Chondrocyte (in vitro differentiated cells): ENCODE measurements around the gene SHH. TPM values are rescaled to one million over a fixed set of nuclear protein-coding genes. Genes with fewer than 3 reads are reported as not detected.

Source experiments
- DNase-seq: peaks from one replicate; pipeline ENCODE4 v3.0.0; 2021; ENCODE audit warnings: mixed read lengths, low spot score
- H3K27ac Mint-ChIP-seq: one replicate; pipeline ENCODE4 v1.8.0; 2021; ENCODE audit warnings: mild to moderate bottlenecking, moderate library complexity, mixed read lengths; ENCODE audit not compliant: unreplicated experiment
- H3K27me3 Mint-ChIP-seq: 2 replicates; pipeline ENCODE4 v1.8.0; 2021; ENCODE audit warnings: low read depth, mixed read lengths
- H3K36me3 Mint-ChIP-seq: 2 replicates; pipeline ENCODE4 v1.8.0; 2021; ENCODE audit warnings: low read depth, mixed read lengths
- H3K4me1 Mint-ChIP-seq: 2 replicates; pipeline ENCODE4 v1.8.0; 2021; ENCODE audit warnings: low read depth, mild to moderate bottlenecking, mixed read lengths
- H3K4me3 Mint-ChIP-seq: one replicate; pipeline ENCODE4 v1.8.0; 2021; ENCODE audit warnings: mild to moderate bottlenecking, moderate library complexity, mixed read lengths; ENCODE audit not compliant: unreplicated experiment
- H3K9me3 Mint-ChIP-seq: 2 replicates; pipeline ENCODE4 v1.8.0; 2021; ENCODE audit warnings: low read depth, mixed read lengths
- total RNA-seq: library from RNA; stranded (reverse); gene quantifications from 3 replicates; pipeline ENCODE4 v1.2.1, GENCODE V29; 2021
- TF ChIP-seq, protein P1 (sequence below): fragments of 200-600 bp; sonication (generic); IDR thresholded peaks from 2 replicates; pipeline ENCODE4 v1.5.0; 2021; ENCODE audit warnings: antibody characterized with exemption, mild to moderate bottlenecking, moderate library complexity

SHH gene
- total RNA-seq, 1 donor from 2014 or later: not detected

DNA sequence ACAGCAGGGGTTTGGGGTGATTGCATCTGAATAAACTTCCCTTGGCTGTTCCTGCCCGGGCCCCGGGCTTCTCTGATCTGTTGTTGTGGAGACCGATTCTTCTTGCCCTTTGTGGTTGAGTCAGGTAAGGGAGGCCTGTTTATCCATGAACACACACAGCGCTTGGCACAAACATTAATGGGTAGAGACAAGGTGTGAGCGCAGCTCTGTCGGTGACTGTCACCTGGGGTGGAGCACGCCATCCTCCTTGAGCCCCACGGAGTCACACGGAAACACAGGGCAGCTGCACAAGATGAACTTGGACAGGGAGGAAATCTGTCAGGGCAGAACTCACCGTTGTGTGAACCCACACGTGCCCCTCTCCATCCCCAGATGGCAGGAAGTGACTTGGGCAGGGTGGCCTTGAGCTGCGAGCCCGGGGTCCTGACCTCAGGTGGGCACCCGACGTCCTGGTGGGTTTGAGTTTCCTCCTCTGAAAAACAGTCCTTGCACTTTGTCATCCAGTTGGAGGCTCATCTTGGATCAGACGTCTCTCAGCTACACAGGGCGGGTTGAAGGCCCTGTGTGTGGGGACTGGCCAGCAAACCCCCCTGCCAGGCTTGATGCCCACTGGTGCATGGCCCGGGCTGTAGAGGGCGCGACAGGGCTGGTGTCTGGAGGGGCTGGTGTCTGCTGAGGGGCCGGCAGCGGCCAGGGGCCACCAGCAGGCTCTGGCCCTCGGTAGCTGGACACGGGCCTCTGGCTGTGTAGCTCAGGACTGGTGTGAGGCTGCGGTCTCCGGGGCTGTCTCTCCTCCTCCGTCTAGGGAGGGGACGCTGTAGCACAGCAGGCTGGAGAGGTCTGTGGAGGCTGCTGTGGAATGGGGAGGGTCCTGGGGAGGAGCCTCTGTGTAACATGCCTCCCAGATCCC, 24.2 kb upstream of the SHH start:
- Mint-ChIP-seq H3K9me3 (no peaks in the 10 kb centered on the region), H3K27me3 (peaks cover 38% of the 10 kb centered on the region), H3K36me3 (no peaks in the 10 kb centered on the region), H3K27ac (no peak overlapping the region), H3K4me3 (no peak overlapping the region), H3K4me1 (no peaks in the 10 kb centered on the region)
- peak; percentile 74 for DNase-seq
- TF ChIP-seq, protein P1, sequence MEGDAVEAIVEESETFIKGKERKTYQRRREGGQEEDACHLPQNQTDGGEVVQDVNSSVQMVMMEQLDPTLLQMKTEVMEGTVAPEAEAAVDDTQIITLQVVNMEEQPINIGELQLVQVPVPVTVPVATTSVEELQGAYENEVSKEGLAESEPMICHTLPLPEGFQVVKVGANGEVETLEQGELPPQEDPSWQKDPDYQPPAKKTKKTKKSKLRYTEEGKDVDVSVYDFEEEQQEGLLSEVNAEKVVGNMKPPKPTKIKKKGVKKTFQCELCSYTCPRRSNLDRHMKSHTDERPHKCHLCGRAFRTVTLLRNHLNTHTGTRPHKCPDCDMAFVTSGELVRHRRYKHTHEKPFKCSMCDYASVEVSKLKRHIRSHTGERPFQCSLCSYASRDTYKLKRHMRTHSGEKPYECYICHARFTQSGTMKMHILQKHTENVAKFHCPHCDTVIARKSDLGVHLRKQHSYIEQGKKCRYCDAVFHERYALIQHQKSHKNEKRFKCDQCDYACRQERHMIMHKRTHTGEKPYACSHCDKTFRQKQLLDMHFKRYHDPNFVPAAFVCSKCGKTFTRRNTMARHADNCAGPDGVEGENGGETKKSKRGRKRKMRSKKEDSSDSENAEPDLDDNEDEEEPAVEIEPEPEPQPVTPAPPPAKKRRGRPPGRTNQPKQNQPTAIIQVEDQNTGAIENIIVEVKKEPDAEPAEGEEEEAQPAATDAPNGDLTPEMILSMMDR: no peak

DNA sequence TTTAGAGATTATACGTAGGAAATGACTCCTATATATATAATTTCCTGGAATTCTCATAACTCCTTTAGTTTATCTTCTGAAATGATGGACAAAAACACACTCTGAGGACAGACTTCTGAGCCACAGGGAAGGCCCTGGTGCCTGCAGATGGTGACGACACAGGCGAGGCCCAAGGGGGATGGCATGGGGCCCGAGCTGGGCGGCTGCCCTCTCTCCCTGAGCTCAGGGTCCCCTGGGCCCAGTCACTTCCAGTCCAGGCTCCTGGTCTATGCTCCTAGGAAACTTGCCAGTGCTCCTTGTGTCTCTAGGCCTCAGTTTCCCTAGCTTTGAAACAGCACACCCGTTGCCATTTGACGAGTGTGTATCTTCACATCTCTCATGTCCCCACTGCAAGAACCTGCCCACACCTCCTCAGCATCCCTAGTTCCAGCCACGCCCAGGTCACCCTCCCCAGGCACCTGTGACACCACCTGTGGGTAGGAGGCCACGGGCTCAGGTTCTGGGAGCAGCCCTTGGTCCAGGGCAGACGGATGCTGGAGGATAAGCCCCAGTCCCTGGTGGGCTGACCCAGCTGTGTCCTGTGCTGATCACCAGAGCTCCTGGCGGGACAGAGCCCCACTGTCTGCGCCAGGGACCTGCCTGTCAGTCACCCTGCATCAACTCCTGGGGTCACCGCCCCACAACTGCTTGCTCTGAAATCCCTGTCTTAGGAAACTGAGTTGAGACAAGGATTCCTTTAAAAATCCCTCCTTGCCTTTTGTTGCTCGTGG, 23.4 kb upstream of the SHH start:
- H3K4me1 Mint-ChIP-seq: no peaks in the 10 kb centered on the region
- TF ChIP-seq, protein P1: no peak
- peak; percentile 78 for DNase-seq

DNA sequence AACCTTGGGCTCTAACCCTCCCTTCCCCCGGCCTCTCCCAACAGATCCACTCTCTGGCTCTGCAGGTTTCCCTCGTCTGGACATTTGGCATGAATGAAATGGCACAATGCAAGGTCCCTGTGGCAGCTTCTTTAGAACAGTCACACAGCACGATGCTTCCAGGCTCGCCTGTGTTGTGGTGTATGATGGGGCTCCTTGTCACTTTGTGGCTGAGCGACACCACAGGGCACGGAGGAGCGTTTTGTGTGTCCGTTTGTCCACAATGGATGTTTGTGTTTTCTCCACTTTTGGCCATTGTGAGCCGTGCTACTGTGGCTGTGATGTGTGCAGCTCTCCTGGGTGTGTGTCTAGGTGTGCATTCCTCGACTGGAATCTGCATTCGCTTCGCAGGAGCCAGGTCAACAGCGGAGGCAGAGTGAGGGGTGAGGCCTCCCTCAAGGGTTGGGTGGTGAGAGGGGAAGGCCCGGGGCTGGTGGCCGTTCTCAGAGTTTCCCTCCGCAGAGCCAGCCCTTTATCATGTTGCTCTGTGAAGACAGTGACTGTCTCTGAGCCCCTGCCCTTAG, 22.3 kb upstream of the SHH start:
- TF ChIP-seq, protein P1: no peak
- no peaks in the 10 kb centered on the region for H3K36me3 Mint-ChIP-seq
- H3K27ac Mint-ChIP-seq: no peak overlapping the region
- H3K4me1 Mint-ChIP-seq: no peaks in the 10 kb centered on the region
- H3K27me3 Mint-ChIP-seq: peaks cover 32% of the 10 kb centered on the region
- no peaks in the 10 kb centered on the region for H3K9me3 Mint-ChIP-seq
- no peak overlapping the region for H3K4me3 Mint-ChIP-seq
- no peak for DNase-seq

More for the DNA sequence above, 23.4 kb upstream of the SHH start:
- H3K36me3 Mint-ChIP-seq: no peaks in the 10 kb centered on the region
- H3K27ac Mint-ChIP-seq: peak overlapping the region; percentile 17
- H3K27me3 Mint-ChIP-seq: peaks cover 37% of the 10 kb centered on the region
- H3K4me3 Mint-ChIP-seq: no peak overlapping the region
- no peaks in the 10 kb centered on the region for H3K9me3 Mint-ChIP-seq

DNA sequence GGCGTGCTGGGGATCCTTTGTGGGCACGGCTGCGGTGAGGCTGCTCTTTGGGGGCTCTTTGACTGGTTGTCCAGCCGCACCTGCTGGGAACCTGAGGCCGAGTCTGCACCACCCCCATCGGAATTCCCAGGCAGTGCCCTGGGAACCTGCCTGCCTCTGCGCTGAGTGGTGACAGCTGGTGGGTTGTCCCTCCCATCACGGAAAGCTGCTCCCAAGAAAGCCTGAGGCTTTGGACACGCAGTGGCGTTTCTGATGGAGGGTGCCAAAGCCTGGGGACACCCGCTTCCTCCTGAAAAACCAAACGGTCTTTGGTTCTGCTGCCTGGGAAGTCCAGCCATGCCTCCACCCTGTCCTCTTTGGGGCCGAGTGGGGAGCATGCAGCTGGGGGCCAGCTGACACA, 21.4 kb upstream of the SHH start:
- Mint-ChIP-seq H3K9me3 (no peaks in the 10 kb centered on the region), H3K4me3 (no peak overlapping the region), H3K27ac (no peak overlapping the region), H3K36me3 (no peaks in the 10 kb centered on the region), H3K4me1 (no peaks in the 10 kb centered on the region), H3K27me3 (peaks cover 23% of the 10 kb centered on the region)
- TF ChIP-seq, protein P1: no peak
- no peak for DNase-seq

DNA sequence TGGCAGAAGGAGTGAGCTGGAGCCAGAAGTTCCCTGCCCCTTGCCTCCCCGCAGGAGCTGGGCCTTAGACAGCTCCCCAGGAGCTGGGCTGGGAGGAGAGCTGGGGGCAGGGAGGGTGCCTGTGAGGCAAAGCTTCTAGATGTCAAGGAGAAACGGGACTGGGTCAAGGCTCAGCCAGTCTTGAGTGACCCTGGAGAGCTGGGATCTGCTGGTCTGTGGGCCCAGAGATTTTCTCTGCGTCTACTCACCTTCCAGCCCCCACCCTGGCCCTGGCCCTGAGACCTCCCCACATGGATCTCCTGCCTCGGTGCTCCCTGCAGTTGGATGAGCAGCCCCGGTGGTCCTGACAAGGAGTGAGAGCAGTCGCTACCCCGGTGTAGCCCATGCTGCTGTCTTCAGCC, 20.3 kb upstream of the SHH start:
- Mint-ChIP-seq H3K4me3 (no peak overlapping the region), H3K4me1 (no peaks in the 10 kb centered on the region), H3K36me3 (no peaks in the 10 kb centered on the region), H3K9me3 (no peaks in the 10 kb centered on the region), H3K27me3 (peaks cover 19% of the 10 kb centered on the region), H3K27ac (no peak overlapping the region)
- no peak for DNase-seq
- TF ChIP-seq, protein P1: no peak
